ENCODE data around the gene GET3.
"Not testable (repeated sequence)": the region's sequence is repeated elsewhere in the genome, so short reads cannot be mapped to it uniquely, and the experiment has no call there.

GET3 gene

GRCh38 chr19:12793290-12794195, 56.2 kb downstream of the GET3 start:
- DNase-seq = peak; percentile 83 to 97

DNA sequence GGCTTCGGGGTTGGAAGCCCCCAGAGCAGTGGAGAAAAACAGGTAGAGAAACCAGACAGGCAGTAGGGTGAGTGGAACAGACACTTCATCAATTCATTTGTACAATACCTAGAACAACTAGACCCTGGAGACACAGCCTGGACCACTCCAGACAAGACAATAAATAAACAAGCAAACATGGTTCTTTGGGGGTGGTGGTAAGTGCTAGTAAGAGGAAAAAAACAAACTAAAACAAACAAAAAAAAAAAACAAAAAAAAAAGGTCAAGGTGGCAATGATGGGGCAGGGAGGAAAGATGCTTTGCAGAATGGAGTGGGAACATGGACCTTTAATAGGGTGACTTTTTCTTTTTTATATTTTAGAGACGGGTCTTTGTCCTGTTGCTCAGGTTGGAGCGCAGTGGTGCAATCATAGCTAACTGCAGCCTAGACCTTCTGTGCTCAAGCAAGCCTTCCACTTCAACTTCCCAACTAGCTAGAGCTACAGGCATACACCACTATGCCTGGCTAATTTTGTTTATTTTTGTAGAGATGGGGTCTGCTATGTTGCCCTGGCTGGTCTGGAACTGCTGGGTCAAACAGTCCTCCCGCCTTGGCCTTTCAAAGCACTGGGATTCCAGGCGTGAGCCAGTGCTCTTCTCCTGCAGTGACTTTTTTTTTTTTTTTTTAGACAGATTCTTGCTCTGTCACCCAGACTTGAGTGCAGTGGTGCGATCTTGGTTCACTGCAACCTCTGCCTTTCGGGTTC, 57.1 kb downstream of the GET3 start:
- DNase-seq = no peak

GRCh38 chr19:12794971-12795381, 57.7 kb downstream of the GET3 start:
- no peak for DNase-seq

- DNase-seq = peak; percentile 55
These were observed 59.1 kb downstream of the GET3 start for GRCh38 chr19:12796146-12797071.

- no peak for DNase-seq
These were observed 59.9 kb downstream of the GET3 start for GRCh38 chr19:12797141-12797587.

DNA sequence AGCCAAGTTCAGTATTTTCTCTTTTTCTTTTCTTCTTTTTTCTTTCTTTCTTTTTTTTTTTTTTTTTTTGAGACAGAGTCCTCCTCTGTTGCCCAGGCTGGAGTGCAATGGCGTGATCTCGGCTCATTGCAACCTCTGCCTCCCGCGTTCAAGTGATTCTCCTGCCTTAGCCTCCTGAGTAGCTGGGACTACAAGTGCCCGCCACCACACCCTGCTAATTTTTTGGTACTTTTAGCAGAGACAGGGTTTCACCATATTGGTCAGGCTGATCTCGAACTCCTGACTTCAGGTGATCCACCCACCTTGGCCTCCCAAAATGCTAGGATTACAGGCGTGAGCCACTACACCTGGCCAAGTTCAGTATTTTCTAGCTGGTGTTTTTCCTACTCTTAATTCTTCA, 60.3 kb downstream of the GET3 start:
- DNase-seq = not testable (repeated sequence)

Measured in bone marrow (tissue), 2 donors.